GM12873 (cell line): ENCODE measurements around the gene ALKAL2.

Experiments
- CTCF ChIP-seq: IDR thresholded peaks from 2 replicates; pipeline ENCODE4 v1.5.1; 2012; ENCODE audit warnings: low read depth, mild to moderate bottlenecking, moderate library complexity, low read length, control low read depth; ENCODE audit not compliant: insufficient read depth; ENCODE audit errors: missing control alignments

The ALKAL2 gene

DNA sequence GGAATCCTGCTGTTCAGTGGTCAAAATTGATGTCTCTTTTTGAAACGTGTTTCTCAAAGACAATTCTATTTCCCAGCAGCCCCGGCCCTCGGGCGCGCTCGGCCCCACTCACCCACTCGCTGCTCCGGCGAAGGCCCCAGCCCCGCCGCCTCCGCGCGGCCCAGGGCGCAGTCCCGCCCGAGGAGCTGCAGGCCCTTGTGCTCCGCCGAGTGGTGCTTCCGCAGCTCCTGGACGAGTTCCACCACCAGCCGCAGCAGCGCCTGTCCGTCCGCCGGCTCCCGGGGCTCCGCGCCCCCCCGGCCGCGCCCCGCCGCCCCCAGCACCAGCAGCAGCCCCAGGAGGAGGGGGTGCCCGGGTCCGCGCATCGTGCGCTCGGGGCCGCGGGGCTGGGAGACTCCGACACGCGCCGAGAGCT is 413 bp downstream of the ALKAL2 start:
- no peak for TF ChIP-seq CTCF

DNA sequence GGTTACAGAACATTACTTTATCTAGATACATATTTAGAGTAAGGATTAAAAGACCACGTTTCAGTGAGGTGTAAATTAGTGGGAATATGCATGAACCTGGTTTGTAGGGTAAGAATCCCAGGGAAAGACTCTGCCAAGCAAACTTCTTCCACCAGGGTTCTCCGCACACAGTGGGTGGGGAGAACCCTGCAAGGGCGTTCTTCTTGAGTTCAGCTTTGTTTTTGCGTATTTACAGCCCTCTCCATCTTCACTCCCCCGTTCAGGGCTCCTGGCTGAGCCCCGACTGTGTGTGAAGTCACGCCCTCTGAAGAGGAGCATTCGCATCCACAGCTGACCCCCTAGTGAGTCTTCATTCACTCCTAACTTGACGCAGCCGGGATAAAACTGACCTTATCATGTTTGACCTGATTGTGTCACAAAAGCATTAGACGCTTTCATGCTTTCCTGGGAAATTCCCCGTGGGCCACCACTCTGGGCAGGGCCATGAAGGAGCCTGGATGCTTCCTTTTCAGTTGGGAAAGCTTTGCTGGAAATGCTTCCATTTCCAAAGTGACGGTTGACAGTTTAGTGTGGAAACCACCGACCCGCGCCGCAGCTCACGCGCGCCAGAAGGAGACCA is 1.0 kb downstream of the ALKAL2 start:
- TF ChIP-seq CTCF: no peak

GRCh38 chr2:286035-286434 is 1.9 kb downstream of the ALKAL2 start:
- no peak for TF ChIP-seq CTCF

DNA sequence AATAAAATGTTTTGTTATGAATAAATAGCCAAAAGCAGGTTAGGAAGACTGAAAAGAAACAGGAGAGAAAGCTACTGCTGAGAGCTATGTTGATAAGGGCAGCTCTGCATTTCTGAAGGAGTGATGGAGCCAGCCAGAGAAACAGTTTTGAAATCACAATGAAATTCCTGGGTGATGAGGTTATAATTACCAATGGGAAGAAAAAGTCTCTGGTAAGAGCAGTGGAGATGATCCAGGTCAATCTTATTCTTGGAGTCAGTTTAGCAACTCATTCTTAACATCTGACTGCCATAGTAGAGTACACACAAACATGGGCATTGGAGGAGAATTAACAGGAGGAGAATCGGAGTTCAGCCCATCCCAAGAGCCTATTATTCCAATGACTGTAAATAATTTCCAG is 2.4 kb downstream of the ALKAL2 start:
- TF ChIP-seq CTCF: no peak

DNA sequence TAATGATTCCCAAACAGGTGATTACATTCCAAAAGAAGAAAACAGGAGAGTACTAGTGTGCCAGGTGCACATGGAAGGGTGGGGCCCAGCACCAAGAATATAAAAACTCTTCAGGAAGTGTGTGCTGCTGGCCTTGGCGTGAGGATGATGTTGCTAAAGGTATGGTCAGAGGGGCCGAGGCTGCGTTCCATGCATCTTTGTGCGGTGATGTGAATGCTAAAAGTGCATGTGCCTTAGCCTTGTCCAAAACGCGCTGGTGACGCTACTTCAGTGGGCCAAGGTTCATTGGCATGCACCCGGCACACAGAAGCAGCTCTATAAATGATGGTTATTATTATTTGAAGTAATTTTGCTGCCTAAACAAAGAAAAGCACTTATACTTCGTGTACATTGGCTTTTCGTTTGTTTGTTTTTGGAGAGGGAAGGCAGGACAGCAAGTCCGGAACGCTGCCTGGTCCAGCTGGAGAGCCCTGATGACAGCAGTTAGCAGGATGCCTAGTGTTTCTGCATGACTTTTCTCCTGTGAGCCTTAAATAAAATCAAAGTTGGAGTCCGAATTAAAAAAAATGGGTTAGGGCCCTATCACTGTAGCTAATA is 2.9 kb downstream of the ALKAL2 start:
- no peak for TF ChIP-seq CTCF

DNA sequence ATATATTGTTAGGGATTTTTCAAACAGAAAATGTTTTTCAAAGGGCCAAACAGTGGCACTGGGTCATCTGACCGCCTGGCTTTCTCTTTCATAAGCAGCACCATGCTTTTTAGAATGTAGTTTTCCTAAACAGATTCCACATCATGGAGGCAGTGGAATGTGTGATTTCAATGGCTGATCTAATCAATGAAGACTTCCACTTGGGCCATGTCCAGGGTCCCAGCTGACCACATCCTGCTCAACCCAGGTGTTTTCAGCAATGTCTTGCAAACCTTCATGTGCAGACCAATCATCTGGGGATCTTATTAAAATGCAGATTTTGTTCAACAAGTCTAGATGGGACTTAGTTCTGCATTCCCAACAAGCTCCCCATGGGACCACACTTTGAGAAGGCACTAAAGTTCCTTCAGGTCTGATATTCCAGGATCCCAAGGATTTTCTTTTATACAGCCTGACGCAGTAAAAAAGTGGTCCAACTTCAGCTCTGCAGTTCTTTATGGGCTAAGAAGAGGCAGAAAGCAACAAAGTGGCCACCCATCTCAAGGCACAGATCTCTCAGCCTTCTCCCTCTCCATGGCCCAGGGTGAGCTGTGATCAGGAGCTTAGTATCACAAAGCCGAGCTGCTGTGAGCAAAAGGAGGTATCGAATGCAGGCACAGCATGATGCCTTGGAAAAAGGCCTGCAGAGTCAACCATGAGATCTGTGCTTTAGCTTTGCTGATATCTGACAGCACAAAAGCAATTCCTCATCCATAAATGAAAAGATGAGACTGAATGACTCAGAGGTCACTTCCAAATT is 3.7 kb downstream of the ALKAL2 start:
- no peak for TF ChIP-seq CTCF
